ENCODE results near the gene BAG5. TPM values are rescaled to one million over a fixed set of nuclear protein-coding genes. Genes with fewer than 3 reads are reported as not detected.

BAG5 gene
- total RNA-seq, 2 experiments from 2014 or later, result 28.8 to 29.6 TPM

DNA sequence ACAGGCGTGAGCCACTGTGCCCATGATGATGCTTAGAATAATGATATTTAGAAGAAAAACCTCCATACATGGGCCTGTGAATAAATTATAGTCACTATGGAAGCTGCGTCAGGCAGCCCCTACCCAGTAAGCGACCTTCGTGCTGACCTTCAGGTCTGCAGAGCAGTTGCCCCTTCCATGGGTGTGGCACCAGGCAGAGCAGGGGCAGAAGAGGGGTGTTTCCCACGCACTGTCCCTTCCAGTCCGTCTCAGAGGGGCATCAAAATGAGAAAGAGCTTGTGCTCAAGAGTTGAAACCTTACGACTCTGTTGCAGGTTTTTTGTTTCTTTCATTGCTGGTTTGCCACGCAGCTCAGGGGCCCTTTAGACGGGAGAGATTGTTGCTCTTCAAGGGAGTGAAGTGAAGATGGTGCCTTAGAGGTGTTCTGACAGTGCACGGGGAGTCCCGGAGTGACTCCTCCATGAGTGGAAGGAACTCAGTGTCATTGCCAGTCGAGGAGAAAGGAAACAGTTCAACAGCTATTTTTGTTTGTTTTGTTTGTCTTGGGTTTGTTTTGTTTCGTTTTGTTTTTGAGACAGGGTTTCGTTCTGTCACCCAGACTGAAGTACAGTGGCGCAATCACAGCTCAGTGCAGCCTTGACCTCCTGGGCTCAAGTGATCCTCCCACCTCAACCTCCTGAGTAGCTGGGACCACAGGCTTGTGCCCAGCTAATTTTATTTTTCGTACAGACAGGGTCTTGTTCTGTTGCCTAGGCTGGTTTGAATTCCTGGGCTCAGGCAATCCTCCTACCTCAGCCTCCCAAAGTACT lies 53.7 kb downstream of the BAG5 start:
- no peaks in the 10 kb centered on the region for H3K9me3 Mint-ChIP-seq
- peaks cover 12% of the 10 kb centered on the region for H3K36me3 Mint-ChIP-seq (ENCODE audit: low read depth)
- no peak for DNase-seq
- intact Hi-C loops (cut with micrococcal nuclease), result no loop called here
- TF ChIP-seq CTCF (IDR thresholded peaks at IDR 0.05), result no peak
- H3K4me1 Mint-ChIP-seq (ENCODE audit: low read depth), result no peaks in the 10 kb centered on the region
- CTCF ChIA-PET, result interaction anchor here (3.6 kb wide), 1 partner anchor 10 kb away, joined by 17 read pairs; no protein-coding TSS in a partner anchor
- H3K27ac Mint-ChIP-seq, result no peak overlapping the region
- POLR2A ChIA-PET, result interaction anchor here (1.0 to 1.3 kb wide), 2 partner anchors 10 to 22 kb away, joined by 3 read pairs; no protein-coding TSS in a partner anchor
- H3K27me3 Mint-ChIP-seq, result no peaks in the 10 kb centered on the region
- no peak for ATAC-seq
- no peak overlapping the region for H3K4me3 Mint-ChIP-seq

DNA sequence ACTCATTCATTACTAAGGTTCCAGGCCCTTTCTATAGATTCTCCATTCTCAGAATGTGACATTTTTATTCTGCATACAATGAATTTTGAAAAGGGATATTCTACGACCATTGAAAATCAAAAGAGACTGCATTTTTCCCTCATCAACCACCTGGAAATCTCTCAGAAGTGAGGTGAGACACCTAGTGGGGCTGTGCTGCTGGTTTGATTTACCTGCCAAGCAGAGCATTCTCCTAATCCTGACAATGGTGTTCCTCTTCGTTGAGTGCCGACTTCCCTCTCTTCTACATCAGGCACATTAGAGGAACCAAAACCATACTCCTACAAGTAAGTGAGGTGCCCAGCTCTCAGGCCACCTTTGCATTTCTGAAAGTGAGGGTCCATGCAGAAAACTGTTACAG lies 54.7 kb downstream of the BAG5 start:
- Mint-ChIP-seq H3K27ac (no peak overlapping the region), H3K36me3 (ENCODE audit: low read depth) (peaks cover 17% of the 10 kb centered on the region), H3K9me3 (no peaks in the 10 kb centered on the region), H3K4me3 (no peak overlapping the region), H3K27me3 (no peaks in the 10 kb centered on the region), H3K4me1 (ENCODE audit: low read depth) (no peaks in the 10 kb centered on the region)
- ATAC-seq, result no peak
- no peak for TF ChIP-seq CTCF (IDR thresholded peaks at IDR 0.05)
- POLR2A ChIA-PET, result no interaction called here
- intact Hi-C loops (cut with micrococcal nuclease), result no loop called here
- DNase-seq, result no peak
- CTCF ChIA-PET, result interaction anchor here (3.6 kb wide), 1 partner anchor 11 kb away, joined by 17 read pairs; no protein-coding TSS in a partner anchor

Other genes with a start within 250 kb of the BAG5 start
- gene EIF5, start 228.4 kb downstream of the BAG5 start, total RNA-seq, result 100 to 1,000 TPM; 202 to 207 TPM
- 10 to 100 TPM; 68.4 to 69.2 TPM for gene MARK3, start 177.2 kb downstream of the BAG5 start, total RNA-seq
- 1 to 10 TPM; 5.8 to 9.1 TPM for gene CKB, start 39.8 kb downstream of the BAG5 start, total RNA-seq
- 1 to 10 TPM; 9.9 TPM for gene TRMT61A, start 33.5 kb downstream of the BAG5 start, total RNA-seq
- gene COA8, start 303 bp upstream of the BAG5 start, total RNA-seq, result 10 to 100 TPM; 40.3 to 45.6 TPM
- 100 to 1,000 TPM in 1 of 2 experiments, 10 to 100 TPM in 1; 97.5 to 101 TPM for gene KLC1, start 66.6 kb upstream of the BAG5 start, total RNA-seq
- gene XRCC3, start 152.8 kb upstream of the BAG5 start, total RNA-seq, result 10 to 100 TPM; 47.3 to 55.2 TPM
- 10 to 100 TPM; 10.4 to 11.6 TPM for gene ZFYVE21, start 153.2 kb upstream of the BAG5 start, total RNA-seq